HTERT RPE-1 (cell line): ENCODE results near the gene CPAMD8.

Source experiments
- in situ Hi-C: fragments of 300-500 bp; cut with MboI; formaldehyde crosslinking; loops from 4 replicates; pipeline ENCODE4 v1.14.3; 2020; ENCODE audit warnings: low sequenced_read_pairs

The CPAMD8 gene

GRCh38 chr19:16921766-16922591 lies 104.6 kb downstream of the CPAMD8 start:
- in situ Hi-C loops = no loop called here

DNA sequence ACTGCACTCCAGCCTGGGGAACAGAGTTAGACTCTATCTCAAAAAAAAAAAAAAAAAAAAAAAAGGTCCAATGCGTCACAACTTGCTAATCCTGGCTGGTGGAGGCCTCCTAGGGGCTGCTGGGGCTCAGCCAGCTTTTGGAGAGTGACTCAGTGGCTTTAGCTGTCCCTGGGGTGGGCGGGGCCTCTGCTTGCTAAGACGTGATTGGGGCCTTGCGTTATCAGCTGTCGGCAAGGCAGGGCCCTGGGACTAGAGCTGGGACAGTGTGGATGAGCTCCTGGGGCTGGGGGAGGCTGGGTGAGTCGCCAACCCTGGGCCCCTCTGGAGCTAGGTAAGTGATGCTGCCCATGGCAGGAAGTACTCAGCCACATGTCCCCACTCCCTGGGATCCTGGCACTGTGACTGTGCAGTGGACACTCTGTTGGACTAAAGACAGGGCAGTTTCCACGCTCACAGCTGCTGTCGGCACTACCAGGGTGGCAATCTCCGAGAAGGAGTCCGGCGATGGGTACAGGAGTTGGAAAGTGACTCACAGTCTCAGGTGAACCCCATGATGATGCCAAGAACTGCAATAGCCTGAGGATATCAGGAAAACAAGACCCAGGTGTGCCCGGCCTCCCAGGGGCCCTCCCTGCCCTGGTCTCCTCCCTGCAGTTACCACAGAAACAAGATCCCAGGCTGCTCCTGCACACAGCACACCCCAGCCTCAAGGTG lies 105.6 kb downstream of the CPAMD8 start:
- in situ Hi-C loops = no loop called here

- in situ Hi-C loops = no loop called here
Observed at GRCh38 chr19:16919496-16919895, 107.1 kb downstream of the CPAMD8 start.

DNA sequence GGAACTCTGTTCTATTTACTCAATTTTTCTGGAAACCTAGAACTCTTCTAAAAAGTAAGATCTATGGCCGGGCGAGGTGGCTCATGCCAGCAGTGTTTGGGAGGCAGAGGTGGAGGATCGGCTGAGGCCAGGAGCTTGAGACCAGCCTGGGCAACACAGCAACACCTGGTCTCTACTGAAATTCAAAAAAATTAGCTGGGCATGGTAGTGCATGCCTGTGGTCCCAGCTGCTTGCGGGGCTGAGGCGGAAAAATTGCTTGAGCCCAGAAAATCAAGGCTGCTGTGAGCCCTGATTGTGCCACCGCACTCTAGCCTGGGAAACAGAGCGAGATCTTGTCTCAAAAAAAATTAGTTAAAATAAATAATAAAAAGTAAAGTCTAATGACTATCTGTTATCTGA lies 109.2 kb downstream of the CPAMD8 start:
- in situ Hi-C loops = no loop called here

DNA sequence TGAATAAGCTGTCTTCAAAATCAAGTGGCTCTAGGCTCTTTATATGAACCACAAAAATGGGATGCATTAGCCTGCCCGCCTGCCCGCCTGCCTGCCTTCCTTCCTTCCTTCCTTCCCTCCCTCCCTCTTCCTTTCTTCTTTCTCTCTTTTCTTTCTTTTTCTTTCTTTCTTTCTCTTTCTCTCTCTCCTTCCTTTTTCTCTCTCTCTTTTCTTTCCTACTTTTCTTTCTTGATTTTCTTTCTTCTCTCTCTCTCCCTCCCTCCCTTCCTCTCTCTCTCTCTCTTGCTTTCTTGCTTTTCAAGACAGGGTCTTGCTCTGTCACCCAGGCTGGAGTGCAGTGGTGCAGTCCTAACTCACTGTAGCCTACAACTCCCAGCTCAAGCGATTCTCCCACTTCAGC lies 110.9 kb downstream of the CPAMD8 start:
- in situ Hi-C loops = no loop called here

DNA sequence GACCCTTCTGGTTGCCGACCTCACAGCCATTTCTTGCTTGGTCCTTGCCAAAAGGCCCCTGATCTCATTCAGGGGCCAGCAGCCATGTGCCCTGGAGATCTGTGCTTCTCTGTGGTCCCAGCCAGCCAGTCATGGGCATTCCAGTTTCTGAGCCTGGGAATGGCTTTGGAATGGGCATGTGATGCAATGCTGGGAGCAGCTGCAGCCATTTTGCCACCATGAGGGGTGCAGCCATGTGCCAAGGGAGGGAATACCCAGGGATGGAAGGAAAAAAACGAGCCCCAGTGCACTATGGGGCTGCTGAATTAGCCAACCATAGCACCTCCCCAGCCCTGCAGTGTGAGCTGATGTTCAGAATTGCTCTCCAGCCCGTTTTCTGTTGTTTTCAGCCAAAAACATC lies 111.5 kb downstream of the CPAMD8 start:
- in situ Hi-C loops = no loop called here

GRCh38 chr19:16914421-16914820 lies 112.2 kb downstream of the CPAMD8 start:
- in situ Hi-C loops = no loop called here

DNA sequence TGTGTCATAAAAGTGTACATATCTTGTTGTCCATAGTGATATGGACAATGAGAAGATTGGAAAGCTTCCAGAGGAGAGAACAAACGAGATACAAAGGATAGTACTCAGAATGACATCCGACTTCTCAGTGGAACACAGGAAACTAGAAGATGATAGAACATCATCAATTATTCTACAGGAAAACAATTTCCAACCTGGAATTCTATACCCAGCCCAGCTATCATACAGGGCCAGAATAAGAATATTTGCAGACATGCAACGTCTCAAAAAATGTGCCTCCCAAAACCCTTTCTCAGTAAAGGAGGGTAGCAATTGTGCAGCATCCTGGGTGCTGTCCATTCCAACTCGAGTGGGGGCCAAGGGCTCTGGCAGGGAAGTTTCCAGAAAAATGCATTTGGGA lies 113.8 kb downstream of the CPAMD8 start:
- in situ Hi-C loops = no loop called here

- in situ Hi-C loops = no loop called here
Observed at GRCh38 chr19:16911046-16911445, 115.6 kb downstream of the CPAMD8 start.

GRCh38 chr19:16908759-16909158 lies 117.9 kb downstream of the CPAMD8 start:
- in situ Hi-C loops = no loop called here

DNA sequence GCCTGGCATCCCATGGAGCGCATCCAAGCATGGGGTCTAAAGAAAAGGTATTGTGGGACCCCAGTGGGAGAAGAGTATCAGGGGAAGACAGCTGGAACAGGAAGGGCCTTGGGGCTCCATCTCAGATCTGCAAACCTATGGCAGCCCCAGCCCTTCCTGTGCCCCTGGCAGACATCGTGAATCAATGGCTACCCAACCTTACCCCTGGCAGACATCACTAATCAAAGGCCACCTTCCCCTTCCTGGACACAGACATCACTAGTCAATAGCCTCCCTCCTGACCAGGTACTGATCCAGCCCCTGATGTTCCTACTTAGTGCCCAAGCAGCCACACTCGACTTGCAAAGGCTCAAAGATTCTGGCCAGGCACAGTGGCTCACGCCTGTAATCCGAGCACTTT lies 122.0 kb downstream of the CPAMD8 start:
- in situ Hi-C loops = no loop called here

- in situ Hi-C loops = no loop called here
Observed at GRCh38 chr19:16903347-16903746, 123.3 kb downstream of the CPAMD8 start.

DNA sequence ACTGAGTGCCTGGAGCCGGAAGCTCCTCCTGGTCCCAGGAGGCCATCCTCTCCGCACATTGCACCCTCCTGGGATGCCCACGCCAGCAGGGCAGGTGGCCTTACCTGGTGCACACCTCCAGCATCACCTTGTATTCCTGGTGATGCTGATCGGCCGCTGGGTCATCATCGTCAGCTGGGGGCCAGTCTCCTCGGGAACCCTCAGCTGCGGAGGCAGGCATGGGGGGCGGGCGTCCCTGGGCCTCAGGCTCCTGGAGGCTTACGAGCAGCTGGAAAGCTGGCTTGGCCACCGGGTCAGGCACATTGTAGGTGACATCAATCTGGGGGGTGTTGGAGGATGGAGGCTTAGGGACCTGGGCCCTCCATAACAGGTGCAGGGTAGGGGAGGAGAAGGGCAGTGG lies 124.1 kb downstream of the CPAMD8 start:
- in situ Hi-C loops = no loop called here

DNA sequence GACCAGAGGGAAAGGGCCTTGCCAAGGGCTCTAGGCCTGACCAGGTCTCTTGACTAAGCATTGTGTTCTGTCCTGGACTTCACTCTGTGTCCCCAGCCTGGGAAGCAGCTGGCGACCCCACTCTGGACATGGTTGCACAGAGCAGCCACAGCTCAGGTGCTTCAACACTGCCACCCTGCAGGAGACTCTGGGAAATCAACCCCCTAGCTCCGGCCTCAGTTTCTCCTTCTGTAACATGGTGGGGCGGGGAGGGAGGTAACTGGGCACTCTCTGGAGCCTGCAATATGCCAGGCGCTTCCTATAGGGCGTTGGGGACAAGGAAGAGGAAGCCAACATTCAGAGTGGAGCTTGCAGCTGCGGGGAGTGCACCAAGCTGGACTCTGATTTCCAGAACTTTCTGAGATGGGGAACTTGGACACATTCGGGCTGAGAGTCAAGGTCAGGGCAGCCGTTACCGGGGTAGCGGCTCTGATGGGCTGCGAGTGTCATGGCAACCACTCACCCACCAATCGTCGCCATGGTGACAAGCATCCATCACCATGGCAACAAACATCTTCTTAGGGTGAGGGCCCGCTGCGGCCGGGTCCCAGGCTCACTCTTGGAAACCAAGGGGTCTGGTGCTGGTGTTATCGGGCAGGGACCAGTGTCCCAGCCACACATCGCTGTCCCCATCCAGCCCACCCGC lies 125.0 kb downstream of the CPAMD8 start:
- in situ Hi-C loops = no loop called here

- in situ Hi-C loops = no loop called here
Observed at GRCh38 chr19:16899566-16900075, 127.0 kb downstream of the CPAMD8 start.

DNA sequence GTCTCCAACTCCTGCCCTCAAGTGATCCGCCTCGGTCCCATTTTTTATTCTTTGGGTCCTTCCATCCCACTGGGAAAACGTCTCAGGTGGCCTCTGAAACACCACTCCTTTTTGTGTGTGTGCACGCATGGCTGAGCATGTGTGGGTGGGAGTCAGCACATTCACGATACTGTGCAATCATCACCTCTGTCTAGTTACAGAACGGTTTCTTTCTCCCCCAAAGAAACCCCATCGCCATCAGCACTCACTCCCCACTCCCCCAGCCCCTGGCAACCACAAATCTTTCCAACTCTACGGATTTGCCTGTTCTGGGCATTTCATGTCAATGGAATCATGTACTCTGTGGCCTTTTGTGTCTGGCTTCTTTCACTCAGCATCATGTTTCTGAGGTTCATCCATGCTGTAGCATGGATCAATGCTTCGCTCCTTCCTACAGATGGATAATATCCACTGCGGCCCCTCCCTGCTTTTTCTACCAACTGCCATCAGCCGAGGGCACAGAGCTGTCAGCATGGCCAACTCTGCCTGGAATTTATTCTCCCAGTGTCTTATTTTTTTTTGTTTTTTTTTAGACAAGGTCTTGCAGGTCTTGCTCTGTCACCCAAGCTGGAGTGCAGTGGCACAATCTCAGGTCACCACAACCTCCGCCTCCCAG lies 128.1 kb downstream of the CPAMD8 start:
- in situ Hi-C loops = no loop called here

DNA sequence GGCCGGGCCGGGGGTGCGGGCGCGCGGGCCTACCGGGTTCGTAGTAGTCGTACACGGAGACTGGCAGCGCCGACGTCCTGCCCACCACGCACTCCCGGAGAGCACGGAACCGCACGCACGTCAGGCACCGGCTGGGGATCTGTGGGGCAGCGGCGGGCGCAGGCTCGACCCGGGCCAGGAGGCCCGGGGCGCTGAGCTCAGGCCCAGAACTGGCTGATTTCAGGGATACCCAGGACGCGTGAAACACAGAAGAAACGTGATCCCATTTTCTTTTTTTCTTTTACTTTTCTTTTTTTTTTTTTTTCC lies 128.8 kb downstream of the CPAMD8 start:
- in situ Hi-C loops = no loop called here

DNA sequence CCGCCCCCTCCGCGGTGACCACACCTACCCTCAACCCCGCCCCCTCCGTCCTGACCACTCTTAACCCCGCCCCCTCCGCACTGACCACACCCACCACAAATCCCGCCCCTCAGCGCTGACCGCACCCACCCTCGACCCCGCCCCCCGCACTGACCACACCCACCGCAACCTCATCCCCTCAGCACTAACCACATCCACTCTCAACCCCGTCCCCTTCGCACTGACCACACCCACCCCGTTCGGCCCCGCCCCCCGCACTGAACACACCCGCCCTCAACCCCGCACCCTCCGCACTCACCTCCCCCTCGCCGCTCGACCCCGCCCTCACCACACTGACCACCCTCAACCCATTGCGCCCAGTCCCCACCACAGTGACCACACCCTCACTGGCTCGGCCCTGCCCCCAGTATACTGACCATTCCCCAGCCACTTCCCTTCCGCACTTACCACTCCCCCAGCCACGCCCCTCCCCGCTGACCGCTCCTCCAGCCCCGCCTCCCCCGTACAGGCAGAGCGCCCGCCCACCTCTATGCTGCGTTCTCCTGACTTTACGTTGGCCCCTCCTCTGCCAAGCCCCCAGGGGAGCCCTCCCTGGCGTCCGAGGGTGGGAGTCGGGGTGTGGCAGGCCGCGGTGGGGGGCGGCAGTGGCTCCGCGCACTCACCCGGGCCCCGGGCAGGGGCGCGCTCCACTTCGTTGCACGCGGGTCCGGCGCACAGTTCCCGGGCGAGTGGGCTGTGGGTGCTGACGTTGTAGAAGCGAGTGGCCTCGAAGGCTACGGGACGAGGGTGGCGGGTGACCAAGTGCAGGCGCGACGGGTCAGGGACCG lies 129.4 kb downstream of the CPAMD8 start:
- in situ Hi-C loops = no loop called here

GRCh38 chr19:16896146-16897028 lies 130.2 kb downstream of the CPAMD8 start:
- in situ Hi-C loops = no loop called here
